PFSK-1 (cell line): Measurements from ENCODE around the gene GRIP1.
A peak's percentile ranks its signal among the peaks of the same experiment; 100 is the strongest.

Experiments used
- FOXP2 ChIP-seq: optimal IDR thresholded peaks from 2 replicates; pipeline ENCODE3; 2011; ENCODE audit warnings: borderline replicate concordance, control low read depth, inconsistent platforms; ENCODE audit not compliant: insufficient read depth; ENCODE audit errors: extremely low read length, extremely low read depth
- POLR2AphosphoS5 ChIP-seq: IDR thresholded peaks from 2 replicates; pipeline ENCODE4 v1.6.1; 2012; ENCODE audit warnings: low read depth, mild to moderate bottlenecking, control low read depth, low read length, moderate library complexity
- REST ChIP-seq, 2 experiments: IDR thresholded peaks; 2 replicates each; pipeline versions ENCODE4 v1.6.1 to v1.8.0; 2011 to 2012; ENCODE audit warnings: low read depth in 2 of 2, low read length in 2 of 2, control low read depth in 1 of 2, inconsistent platforms in 1 of 2, mild to moderate bottlenecking in 1 of 2, moderate library complexity in 1 of 2; ENCODE audit not compliant: insufficient read depth in 1 of 2
- SIN3A ChIP-seq: IDR thresholded peaks from 2 replicates; pipeline ENCODE4 v1.6.1; 2012; ENCODE audit warnings: mild to moderate bottlenecking, low read length, moderate library complexity, borderline replicate concordance; ENCODE audit not compliant: insufficient read depth
- TAF1 ChIP-seq: IDR thresholded peaks from 2 replicates; pipeline ENCODE4 v1.6.1; 2012; ENCODE audit warnings: low read length, control low read depth, borderline replicate concordance; ENCODE audit not compliant: insufficient read depth

GRCh38 chr12:66301944-66302826 is 376.7 kb downstream of the GRIP1 start, which contains the start of gene HELB:
- TF ChIP-seq POLR2AphosphoS5: peak; percentile 76
- TF ChIP-seq TAF1: peak; percentile 70; the same call in 1 of the 2 replicates
- peak; percentile 11 for TF ChIP-seq FOXP2
- TF ChIP-seq SIN3A: peak; percentile 56; the same call in 1 of the 2 replicates
- 0 out of 4 replicates have a peak, but pooled peaks of 1 of the 2 experiments have one; percentile 14 for TF ChIP-seq REST (IDR thresholded peaks at IDR 0.05; ENCODE audit: insufficient read depth in 1 of 2, low read depth in 2 of 2, low read length in 2 of 2)
